22Rv1 (cell line): ENCODE measurements around the gene AGAP1.

Experiments used
- CTCF ChIP-seq: fragments of 450-650 bp; IDR thresholded peaks from 2 replicates; pipeline ENCODE4 v1.5.1; 2017; ENCODE audit warnings: mild to moderate bottlenecking
- ZFX ChIP-seq: fragments of 450-650 bp; IDR thresholded peaks from 2 replicates; pipeline ENCODE4 v1.6.1; 2017; ENCODE audit warnings: antibody characterized with exemption, borderline replicate concordance

- no peak for TF ChIP-seq CTCF
- no peak for TF ChIP-seq ZFX
Measured at GRCh38 chr2:235864733-235865515, 371.1 kb downstream of the AGAP1 start.
